Testis (tissue), 3 donors: ENCODE measurements around the gene CRK. TPM values are rescaled to one million over a fixed set of nuclear protein-coding genes. Genes with fewer than 3 reads are reported as not detected.

Source experiments
- DNase-seq: peaks from one replicate; pipeline ENCODE4 v3.0.0-alpha.2; 2019
- H3K27ac ChIP-seq, 2 donors: fragments of 200-600 bp; sonication (generic); one replicate each; pipeline ENCODE4 v1.5.1; 2019
- H3K27me3 ChIP-seq: fragments of 200-600 bp; sonication (generic); one replicate; pipeline ENCODE4 v1.5.1; 2019
- H3K36me3 ChIP-seq: fragments of 200-600 bp; sonication (generic); one replicate; pipeline ENCODE4 v1.5.1; 2017; ENCODE audit warnings: low read depth; ENCODE audit errors: missing control alignments
- H3K4me1 ChIP-seq: fragments of 200-600 bp; sonication (generic); one replicate; pipeline ENCODE4 v1.5.1; 2019
- H3K4me3 ChIP-seq, 2 donors: fragments of 200-600 bp; sonication (generic); one replicate each; pipeline ENCODE4 v1.5.1; 2017 to 2019
- H3K9me3 ChIP-seq: fragments of 200-600 bp; sonication (generic); one replicate; pipeline ENCODE4 v1.5.1; 2017
- POLR2A ChIP-seq: fragments of 450-650 bp; IDR thresholded peaks from one replicate; pipeline ENCODE4 v1.6.1; 2017; ENCODE audit warnings: antibody characterized with exemption, mild to moderate bottlenecking, moderate library complexity
- WGBS, 2 donors: methylation state at CpG; one replicate each; pipeline ENCODE4 v1.1.5; 2018; 5-methylcytosine and 5-hydroxymethylcytosine counted together
- intact Hi-C: fragments of 100-400 bp; cut with DNase I; formaldehyde crosslinking; loops from one replicate; pipeline ENCODE4 v1.15.1; 2023; ENCODE audit warnings: low total_unique reads
- polyA plus RNA-seq: library from polyadenylated mRNA; stranded (reverse); fragments of 350-450 nt; fragmentation: Illumina TruSeq; extraction: RNeasy Lipid Tissue Mini Kit (QIAGEN cat#74804); gene quantifications from one replicate; pipeline ENCODE4 v1.2.3, GENCODE V29; 2014; ENCODE audit warnings: low read depth, low replicate concordance; ENCODE audit not compliant: insufficient read depth
- total RNA-seq, 2 donors: library from RNA; depleted of rRNA; stranded (reverse); fragments of >200 nt; gene quantifications; one replicate each; pipeline ENCODE4 v1.2.3, GENCODE V29; 2016
- TF ChIP-seq, protein P1 (sequence below), 3 experiments: fragments of 450-650 bp in 2 of 3; fragments of 200-600 bp in 1 of 3; sonication (generic) in 1 of 3; IDR thresholded peaks; one replicate each; pipeline ENCODE4 v1.5.1; 2016 to 2019; ENCODE audit warnings: antibody characterized with exemption in 3 of 3, mild to moderate bottlenecking in 2 of 3, moderate library complexity in 1 of 3

The CRK gene
- total and polyA plus RNA-seq, 3 donors from 2014 or later: 45.7 to 79.1 (median 68.4) TPM

DNA sequence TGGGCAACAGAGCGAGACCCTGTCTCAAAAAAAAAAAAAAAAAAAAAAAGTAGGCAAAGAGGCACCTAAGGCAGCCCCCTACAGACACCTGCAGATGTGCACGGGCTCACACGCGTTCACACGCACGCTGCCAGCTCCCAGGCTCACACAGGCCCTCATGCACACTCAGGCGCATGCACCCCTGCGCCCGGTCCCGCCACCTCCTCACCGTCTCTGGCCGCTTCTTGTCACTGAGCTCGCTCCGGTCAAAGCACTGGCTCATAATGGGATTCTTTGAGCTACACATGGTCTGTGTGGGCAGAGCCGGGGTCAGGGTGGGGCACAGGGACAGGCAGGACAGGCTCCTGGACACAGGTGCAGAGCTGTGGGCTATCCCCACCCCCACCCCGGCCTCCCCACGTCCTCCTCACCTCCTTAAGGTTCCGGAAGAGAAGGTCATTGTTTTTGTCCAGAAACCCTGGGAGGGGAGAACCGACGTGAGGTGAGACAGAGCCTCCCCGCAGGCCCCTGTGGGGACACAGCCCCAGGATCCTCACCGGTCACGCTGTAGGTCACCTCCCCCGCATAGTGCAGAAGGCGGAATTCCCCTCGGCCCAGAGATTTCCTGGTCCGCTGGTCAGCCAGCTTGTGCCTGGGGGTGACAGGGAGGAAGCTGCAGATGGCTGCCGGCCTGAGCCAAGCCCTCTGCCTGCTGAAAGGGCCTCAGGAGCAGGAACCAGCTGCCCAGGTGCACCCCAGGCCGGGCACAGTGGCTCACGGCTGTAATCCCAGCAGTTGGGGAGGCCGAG is 18.6 kb upstream of the CRK start:
- 79% methylated on average over 22 to 31 of the region's 31 CpGs for WGBS, 2 donors
- DNase-seq: no peak
- Histone ChIP-seq H3K4me1 (peaks cover 4% of the 10 kb centered on the region), H3K4me3 (no peak overlapping the region), H3K36me3 (no peaks in the 10 kb centered on the region), H3K27ac (no peak overlapping the region), H3K9me3 (no peaks in the 10 kb centered on the region), H3K27me3 (no peaks in the 10 kb centered on the region)
- intact Hi-C loops: no loop called here
- TF ChIP-seq POLR2A: no peak
- TF ChIP-seq, protein P1, sequence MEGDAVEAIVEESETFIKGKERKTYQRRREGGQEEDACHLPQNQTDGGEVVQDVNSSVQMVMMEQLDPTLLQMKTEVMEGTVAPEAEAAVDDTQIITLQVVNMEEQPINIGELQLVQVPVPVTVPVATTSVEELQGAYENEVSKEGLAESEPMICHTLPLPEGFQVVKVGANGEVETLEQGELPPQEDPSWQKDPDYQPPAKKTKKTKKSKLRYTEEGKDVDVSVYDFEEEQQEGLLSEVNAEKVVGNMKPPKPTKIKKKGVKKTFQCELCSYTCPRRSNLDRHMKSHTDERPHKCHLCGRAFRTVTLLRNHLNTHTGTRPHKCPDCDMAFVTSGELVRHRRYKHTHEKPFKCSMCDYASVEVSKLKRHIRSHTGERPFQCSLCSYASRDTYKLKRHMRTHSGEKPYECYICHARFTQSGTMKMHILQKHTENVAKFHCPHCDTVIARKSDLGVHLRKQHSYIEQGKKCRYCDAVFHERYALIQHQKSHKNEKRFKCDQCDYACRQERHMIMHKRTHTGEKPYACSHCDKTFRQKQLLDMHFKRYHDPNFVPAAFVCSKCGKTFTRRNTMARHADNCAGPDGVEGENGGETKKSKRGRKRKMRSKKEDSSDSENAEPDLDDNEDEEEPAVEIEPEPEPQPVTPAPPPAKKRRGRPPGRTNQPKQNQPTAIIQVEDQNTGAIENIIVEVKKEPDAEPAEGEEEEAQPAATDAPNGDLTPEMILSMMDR (IDR thresholded peaks at IDR 0.05): no peak

- 81 to 90% methylated on average over 8 to 10 of the region's 10 CpGs for WGBS, 2 donors
- no peaks in the 10 kb centered on the region for H3K9me3 ChIP-seq
- no peaks in the 10 kb centered on the region for H3K27me3 ChIP-seq
- H3K27ac ChIP-seq: no peak overlapping the region
- H3K4me3 ChIP-seq: no peak overlapping the region
- H3K4me1 ChIP-seq: peaks cover 4% of the 10 kb centered on the region
- intact Hi-C loops: no loop called here
- H3K36me3 ChIP-seq: no peaks in the 10 kb centered on the region
- TF ChIP-seq, protein P1 (IDR thresholded peaks at IDR 0.05): no peak
- DNase-seq: no peak
Observed at GRCh38 chr17:1473841-1474240, 17.8 kb upstream of the CRK start.

DNA sequence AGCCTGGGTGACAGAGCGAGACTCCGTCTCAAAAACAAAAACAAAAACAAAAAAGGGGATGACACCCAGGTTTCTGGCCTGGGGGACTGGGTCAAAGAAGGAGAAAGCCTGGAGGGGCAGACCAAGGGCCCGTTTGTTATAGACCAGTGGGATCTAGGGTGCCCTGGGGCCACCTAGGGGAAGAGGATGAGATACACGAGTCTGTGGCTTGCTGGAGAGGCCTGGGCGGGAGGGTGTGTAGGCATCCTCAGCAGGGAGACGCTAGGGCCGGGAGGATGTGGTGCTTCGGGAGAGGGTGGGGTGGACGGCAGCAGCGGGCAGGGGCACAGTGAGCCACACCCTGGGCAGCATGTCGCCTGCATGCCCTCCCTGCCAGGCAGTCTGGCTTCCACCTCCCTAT is 17.1 kb upstream of the CRK start:
- no peaks in the 10 kb centered on the region for H3K27me3 ChIP-seq
- H3K9me3 ChIP-seq: no peaks in the 10 kb centered on the region
- H3K4me1 ChIP-seq: peaks cover 4% of the 10 kb centered on the region
- DNase-seq: no peak
- 74 to 77% methylated on average over 11 of the region's 11 CpGs for WGBS, 2 donors
- no peak overlapping the region for H3K4me3 ChIP-seq
- H3K36me3 ChIP-seq: no peaks in the 10 kb centered on the region
- intact Hi-C loops: no loop called here
- H3K27ac ChIP-seq: no peak overlapping the region
- TF ChIP-seq, protein P1 (IDR thresholded peaks at IDR 0.05): no peak
- no peak for TF ChIP-seq POLR2A

DNA sequence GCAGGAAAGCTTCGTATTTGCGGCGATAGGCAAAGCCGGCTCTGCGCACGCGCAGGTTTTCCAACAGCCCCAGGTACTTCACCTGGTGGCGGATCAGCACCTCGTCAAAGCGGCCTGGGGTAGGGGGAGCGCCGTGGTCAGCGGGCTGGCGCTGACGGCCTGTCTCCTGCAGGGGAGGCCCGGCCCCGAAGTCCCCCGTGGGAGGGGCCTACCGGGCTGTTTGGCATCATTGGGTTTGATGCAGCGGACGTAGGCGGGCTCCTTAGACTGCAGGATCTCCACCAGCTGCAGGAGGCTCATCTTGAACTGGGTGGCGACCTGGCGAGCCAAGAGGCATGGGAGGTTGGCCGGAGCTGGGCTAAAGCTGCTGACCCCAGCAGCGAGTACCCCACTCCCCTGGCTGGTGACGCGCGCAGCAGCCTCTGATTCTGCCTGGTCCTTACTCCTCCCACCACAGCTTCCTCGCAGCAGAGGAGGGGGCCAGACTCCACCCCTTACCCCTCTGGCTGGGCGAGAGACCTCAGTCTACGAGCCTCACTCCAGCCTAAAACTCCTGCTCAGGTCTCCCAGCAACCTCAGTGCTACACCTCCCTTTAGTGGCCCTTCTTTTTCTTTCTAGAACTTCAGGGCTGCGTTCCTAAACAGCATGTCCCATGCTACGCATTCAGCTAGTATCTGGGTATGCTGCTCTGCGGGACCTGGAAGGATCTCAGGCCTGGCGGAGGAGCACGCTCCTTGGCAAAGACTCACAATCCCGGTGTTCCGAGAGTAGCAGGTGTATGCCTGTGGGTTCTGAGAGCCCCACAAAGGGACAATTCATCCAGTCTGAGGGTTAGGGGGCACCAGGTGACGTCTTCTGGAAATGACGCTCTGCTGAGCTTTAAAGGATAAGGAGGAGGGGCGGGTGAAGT is 16.1 kb upstream of the CRK start:
- 64 to 75% methylated on average over 26 to 39 of the region's 42 CpGs for WGBS, 2 donors
- no peaks in the 10 kb centered on the region for H3K9me3 ChIP-seq
- no peak overlapping the region for H3K27ac ChIP-seq
- H3K4me3 ChIP-seq: peak overlapping the region in 1 of 2 donors; percentile 18
- H3K27me3 ChIP-seq: no peaks in the 10 kb centered on the region
- TF ChIP-seq POLR2A: no peak
- TF ChIP-seq, protein P1 (IDR thresholded peaks at IDR 0.05): no peak
- H3K4me1 ChIP-seq: peaks cover 4% of the 10 kb centered on the region
- intact Hi-C loops: no loop called here
- no peak for DNase-seq
- no peaks in the 10 kb centered on the region for H3K36me3 ChIP-seq
